Measurements from ENCODE around the gene GZMB. TPM values are rescaled to one million over a fixed set of nuclear protein-coding genes. Genes with fewer than 3 reads are reported as not detected.
A peak's percentile ranks its signal among the peaks of the same experiment; 100 is the strongest.
"Not testable (repeated sequence)": the region's sequence is repeated elsewhere in the genome, so short reads cannot be mapped to it uniquely, and the experiment has no call there.

Gene GZMB
- total RNA-seq (ENCODE audit: insufficient read depth, low replicate concordance): 0.96 TPM

GRCh38 chr14:24634158-24634557, at the start of gene GZMB:
Gene GZMB, minus strand, starts transcription at chr14:24634190. Its CDS starts 30 bp downstream, at chr14:24634160.
- DNase-seq (ENCODE audit: low spot score): no peak

- DNase-seq (ENCODE audit: low spot score): no peak
These were observed 47.1 kb upstream of the GZMB start for GRCh38 chr14:24681056-24681455.

- DNase-seq (ENCODE audit: low spot score): no peak
These were observed 46.5 kb upstream of the GZMB start for GRCh38 chr14:24680516-24680915.

DNA sequence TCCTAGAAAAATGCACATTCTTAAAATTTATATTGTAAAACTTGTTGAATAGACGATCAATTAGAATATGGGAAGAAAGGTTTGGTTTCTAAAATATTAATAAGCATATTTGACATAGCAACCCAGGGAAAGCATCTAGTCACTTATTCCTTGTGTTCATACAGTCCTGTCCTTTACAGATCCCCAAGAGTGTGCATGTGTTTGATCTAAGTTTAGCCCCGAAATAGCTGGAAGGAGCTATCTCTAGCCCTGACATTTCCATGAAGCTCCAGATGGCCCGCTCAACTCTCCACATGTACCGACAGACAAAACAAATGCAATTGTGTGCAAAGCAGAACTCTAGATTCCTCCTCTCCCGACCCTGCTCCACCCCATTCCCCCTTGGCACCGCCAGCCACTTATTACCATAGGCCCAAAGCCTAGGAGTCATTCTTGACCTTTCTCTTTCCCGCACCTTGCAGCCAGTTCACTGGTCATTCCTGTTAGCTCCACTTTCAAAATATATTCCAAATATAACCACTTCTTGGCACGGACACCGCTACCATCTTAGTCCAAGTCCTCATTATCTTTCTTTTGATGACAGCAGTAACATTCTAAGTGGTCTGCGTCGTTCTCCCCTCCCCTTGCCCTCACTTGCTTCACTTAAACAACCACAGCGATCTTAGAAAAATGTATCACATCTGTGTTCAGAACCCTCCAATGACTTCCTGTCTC, 45.4 kb upstream of the GZMB start:
- DNase-seq (ENCODE audit: low spot score): no peak

- DNase-seq (ENCODE audit: low spot score): peak; percentile 89
These were observed 44.8 kb upstream of the GZMB start for GRCh38 chr14:24678801-24679247.

GRCh38 chr14:24677956-24678355, 44.0 kb upstream of the GZMB start:
- DNase-seq (ENCODE audit: low spot score): peak; percentile 8

GRCh38 chr14:24674204-24674970, 40.4 kb upstream of the GZMB start:
- no peak for DNase-seq (ENCODE audit: low spot score)

- DNase-seq (ENCODE audit: low spot score): no peak
These were observed 39.7 kb upstream of the GZMB start for GRCh38 chr14:24673534-24674203.

DNA sequence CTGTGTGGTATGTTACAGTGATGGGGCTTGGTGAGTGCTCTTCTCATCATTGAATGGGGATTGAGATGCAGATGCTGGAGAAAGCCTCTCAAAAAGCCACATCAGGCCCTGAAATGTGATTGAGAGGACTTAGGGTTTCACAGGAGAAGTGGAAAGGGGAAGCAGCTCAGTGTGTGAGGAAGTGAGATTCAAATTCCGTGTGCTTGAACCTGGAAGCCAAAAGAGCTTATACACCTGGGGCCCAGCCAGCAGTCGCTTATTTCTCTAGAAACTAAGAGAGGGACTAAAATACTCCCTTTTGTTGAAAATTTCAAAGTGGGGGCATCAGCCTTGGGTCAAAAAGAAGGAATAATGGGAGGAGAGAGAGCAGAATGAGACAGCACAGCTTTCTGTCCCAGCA, 39.1 kb upstream of the GZMB start:
- DNase-seq (ENCODE audit: low spot score): no peak

- no peak for DNase-seq (ENCODE audit: low spot score)
These were observed 36.6 kb upstream of the GZMB start for GRCh38 chr14:24670594-24670993.

DNA sequence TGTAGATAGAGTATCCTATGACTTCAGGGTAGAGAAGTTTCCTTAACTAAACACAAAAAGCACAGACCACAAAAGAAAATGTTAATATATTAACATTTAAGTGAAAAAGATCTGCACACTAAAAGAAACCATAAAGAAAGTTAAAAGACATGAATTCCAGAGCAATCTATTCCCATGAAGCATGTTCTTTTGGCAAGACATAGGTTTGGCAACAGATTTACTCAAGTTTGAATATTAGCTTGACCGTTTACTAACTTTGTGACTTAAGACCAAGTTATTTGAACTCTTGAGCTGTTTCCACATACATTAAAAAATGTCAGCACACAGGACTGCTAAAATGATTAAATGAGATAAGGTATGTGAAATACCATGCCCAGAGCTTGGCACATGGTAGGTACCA, 35.7 kb upstream of the GZMB start:
- no peak for DNase-seq (ENCODE audit: low spot score)

- no peak for DNase-seq (ENCODE audit: low spot score)
These were observed 31.5 kb upstream of the GZMB start for GRCh38 chr14:24665440-24665991.

- no peak for DNase-seq (ENCODE audit: low spot score)
These were observed 30.4 kb upstream of the GZMB start for GRCh38 chr14:24664366-24664765.

GRCh38 chr14:24662753-24663152, 28.8 kb upstream of the GZMB start:
- DNase-seq (ENCODE audit: low spot score): peak; percentile 11

DNA sequence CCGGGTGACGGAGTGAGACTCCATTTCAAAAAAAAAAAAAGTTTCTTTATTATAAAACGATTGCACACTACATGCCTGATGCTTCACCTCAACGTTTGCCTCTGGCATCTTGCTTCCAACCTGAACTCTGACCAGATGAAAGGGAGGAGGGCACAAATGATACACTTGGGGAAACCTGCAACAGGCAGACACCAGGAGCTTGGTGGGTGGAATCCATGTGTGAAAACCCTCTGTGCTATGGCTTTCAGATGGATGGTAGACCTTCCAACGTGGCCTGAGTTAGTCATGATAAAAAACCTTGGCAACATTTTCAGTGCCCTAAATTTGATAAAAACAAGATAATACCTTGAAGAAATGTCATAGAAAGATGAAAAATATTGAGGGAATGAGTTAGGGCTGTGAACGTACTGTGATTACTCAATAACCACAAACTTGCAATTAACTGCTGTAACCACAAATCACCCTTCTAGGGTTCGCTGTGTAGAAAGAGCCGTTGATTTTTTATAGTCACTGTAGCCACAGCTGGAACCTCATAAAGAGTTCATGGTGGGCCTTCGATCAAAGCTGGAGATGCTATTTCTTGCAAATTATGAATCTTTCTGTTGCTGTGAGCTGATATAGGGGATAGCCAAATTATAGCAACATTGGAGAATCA, 26.1 kb upstream of the GZMB start:
- DNase-seq (ENCODE audit: low spot score): no peak

DNA sequence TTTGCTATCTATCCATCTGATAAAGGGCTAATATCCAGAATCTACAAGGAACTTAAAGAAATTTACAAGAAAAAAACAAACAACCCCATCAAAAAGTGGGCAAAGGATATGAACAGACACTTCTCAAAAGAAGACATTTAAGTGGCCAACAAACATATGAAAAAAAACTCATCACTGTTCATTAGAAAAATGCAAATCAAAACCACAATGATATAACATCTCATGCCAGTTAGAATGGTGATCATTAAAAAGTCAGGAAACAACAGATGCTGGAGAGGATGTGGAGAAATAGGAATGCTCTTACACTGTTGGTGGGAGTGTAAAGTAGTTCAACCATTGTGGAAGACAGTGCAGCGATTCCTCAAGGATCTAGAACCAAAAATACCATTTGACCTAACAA, 14.4 kb upstream of the GZMB start:
- not testable (repeated sequence) for DNase-seq (ENCODE audit: low spot score)

DNA sequence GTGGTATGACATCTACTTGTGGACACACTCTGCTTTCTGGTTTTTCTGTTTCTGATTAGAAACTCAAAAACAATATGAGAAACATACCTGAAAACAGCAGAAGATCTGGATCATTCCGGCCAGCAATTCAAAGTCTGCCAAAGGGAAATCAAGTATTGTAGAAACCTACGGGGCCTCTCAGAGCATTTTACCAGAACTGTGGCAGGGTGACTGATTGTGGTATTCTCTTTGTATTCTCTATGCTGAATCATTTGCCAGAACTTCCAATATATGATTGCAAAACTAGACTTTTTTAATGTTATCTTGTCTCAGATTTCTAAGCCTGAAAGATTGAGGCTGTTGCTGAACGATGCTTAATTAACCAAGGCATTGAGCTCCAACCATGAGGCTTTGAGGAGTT, 5.9 kb upstream of the GZMB start:
- no peak for DNase-seq (ENCODE audit: low spot score)

- no peak for DNase-seq (ENCODE audit: low spot score)
These were observed 5.3 kb upstream of the GZMB start for GRCh38 chr14:24639270-24639669.

- DNase-seq (ENCODE audit: low spot score): no peak
These were observed 637 bp downstream of the GZMB start for GRCh38 chr14:24633353-24633752.

- no peak for DNase-seq (ENCODE audit: low spot score)
These were observed 1.2 kb downstream of the GZMB start for GRCh38 chr14:24632761-24633160.

DNA sequence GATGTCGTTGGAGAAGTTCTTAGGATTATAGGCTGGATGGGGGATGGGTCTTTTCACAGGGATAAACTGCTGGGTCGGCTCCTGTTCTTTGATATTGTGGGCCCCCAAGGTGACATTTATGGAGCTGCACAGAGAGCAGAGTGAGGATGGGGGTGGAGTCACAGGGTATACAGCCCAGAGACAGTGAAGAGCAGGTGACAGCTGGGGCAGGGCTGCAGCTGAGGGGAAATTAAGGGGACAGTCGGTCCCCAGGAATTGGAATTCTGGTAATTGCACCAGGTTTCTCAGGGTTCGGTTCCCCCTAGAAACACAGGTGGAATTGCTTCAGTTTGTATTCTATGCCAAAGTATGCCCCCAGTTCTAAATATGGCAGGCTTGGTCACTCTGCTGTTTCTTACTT, 1.7 kb downstream of the GZMB start:
- no peak for DNase-seq (ENCODE audit: low spot score)
